DMS114 treated with DMSO at 0.1 percent for 48 hours (cell line): ENCODE results near the gene TNNT3.
"Not testable (repeated sequence)": the region's sequence is repeated elsewhere in the genome, so short reads cannot be mapped to it uniquely, and the experiment has no call there.

Experiments used
- DNase-seq: peaks from one replicate; lab custom pipeline; 2025; ENCODE audit not compliant: unreplicated experiment; lab: John Stamatoyannopoulos, UW

TNNT3 gene

DNA sequence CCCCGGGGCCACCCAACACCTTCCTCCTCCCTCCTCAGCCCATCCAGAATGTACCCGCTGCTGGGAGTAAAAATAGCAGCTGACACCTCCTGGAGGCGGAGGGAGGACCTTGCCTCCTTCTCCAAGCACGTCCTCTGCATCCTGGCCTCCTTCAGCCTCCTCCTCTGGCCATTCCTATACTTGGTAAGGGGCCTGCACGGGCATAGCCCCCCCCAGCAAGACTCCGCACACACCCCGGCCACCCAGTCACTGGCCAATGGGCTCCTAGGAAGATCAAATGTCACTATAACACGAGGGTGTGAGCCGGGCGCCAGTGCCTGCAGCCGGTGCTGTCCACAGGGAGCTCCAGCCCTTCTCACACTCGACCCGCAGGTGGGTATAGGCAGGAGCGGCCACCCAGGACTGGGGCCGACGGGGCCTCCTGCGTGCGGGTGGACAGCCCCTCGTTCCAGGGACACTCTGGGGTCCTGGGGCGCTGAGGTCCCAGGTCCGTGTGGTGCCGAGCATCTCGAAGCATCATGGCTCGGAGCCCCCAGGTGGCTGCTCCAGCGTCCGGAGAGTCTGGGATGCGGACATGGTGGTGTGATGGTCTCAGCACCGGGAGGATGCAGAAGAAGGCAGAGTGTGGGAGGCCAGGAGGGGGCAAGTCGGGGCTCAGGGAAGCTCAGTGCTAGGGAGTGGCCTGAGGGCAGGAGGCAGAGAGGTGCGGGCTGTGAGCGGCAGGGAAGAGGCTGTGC is at the start of gene TNNT3:
Gene TNNT3 (plus strand): TSS at position 313 of the 737 bp plus-strand sequence. CDS start 3,172 bp downstream, outside the sequence.
- no peak for DNase-seq

DNA sequence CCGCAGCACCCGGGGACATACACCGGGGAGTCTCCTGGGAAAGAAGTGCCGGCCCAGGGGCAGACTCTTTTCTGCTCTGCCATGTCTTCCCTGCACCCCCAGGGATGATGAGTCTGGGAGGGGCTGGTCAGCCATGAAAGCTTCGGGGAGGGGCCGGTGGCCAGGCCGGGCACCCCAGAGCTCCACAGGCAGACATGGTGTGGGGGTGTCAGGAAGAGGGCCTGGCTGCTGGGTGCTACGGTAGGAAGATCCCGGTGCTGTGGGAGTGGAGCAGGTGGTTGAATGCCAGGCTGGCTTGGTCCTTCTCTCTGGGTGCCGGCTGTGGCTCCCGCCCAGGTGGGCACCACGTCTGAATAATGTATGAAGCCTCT is 49.2 kb upstream of the TNNT3 start:
- DNase-seq = no peak

DNA sequence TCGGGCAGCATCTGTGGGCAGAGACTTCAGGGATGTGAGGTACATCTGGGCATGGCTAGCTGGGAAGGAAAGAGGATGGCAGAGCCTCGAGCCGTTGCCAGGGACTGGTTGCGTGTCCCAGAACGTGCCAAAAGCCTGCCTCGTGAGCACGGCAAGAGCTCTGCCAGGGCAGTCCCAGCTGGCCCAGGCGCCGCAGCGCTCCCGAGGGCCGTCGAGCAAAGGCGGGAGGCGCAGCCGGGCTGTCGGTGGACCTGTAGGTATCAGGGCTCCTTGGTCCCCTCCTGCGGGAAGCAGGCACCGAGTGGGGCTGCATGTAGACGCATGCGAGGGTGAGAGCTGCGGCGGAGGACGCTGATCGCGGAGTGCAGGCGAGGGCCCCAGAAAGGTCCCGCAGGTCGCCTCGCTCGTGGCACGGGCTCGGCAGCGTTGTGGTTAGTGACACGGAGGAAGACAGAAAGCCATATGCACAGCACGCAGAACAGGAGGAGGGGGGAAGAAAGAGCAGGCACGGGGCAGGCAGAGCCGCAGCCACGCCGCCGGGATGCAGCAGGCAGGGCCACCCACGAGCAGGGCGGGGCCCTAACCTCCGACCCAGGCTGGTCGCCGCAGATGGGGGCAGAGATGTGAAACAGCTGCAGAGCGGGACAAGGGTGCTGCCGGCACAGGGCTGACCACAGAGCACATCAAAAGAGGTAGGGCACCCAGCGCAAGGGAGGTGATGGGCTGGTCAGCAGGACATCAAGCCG is 48.6 kb upstream of the TNNT3 start:
- no peak for DNase-seq

DNA sequence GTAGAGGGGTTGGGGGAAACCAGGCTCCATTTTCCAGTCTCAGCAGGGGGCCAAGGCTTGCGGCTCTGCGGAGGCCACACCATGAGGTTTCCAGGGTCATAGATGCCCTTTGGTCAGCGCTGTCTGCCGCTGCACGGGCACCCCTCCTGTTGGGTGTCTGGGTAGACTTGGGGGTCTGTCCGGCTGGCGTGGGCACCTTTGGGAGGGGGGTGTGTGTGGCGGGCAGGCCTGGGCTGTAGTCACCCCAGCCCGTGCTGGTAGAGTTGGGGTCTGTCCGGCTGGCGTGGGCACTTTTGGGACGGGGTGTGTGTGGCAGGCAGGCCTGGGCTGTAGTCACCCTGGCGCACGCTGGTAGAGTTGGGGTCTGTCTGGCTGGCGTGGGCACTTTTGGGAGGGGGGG is 48.0 kb upstream of the TNNT3 start:
- DNase-seq = no peak

DNA sequence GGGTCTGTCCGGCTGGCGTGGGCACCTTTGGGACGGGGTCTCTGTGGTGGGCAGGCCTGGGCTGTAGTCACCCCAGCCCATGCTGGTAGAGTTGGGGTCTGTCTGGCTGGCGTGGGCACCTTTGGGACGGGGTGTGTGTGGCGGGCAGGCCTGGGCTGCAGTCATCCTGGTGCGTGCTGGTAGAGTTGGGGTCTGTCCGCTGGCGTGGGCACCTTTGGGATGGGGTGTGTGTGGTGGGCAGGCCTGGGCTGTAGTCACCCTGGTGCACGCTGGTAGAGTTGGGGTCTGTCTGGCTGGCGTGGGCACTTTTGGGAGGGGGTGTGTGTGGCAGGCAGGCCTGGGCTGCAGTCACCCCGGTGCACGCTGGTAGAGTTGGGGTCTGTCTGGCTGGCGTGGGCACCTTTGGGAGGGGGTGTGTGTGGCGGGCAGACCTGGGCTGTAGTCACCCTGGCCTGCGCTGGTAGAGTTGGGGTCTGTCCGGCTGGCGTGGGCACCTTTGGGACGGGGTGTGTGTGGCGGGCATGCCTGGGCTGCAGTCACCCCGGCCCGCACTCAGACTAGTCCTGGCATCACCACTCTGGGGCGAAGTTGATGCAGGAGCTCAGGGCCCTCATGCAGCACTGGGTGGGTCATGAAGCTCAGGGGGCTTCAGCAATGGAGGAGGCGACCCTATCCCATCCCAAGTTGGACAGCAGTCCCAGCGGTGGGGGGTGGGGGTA is 47.1 kb upstream of the TNNT3 start:
- no peak for DNase-seq

DNA sequence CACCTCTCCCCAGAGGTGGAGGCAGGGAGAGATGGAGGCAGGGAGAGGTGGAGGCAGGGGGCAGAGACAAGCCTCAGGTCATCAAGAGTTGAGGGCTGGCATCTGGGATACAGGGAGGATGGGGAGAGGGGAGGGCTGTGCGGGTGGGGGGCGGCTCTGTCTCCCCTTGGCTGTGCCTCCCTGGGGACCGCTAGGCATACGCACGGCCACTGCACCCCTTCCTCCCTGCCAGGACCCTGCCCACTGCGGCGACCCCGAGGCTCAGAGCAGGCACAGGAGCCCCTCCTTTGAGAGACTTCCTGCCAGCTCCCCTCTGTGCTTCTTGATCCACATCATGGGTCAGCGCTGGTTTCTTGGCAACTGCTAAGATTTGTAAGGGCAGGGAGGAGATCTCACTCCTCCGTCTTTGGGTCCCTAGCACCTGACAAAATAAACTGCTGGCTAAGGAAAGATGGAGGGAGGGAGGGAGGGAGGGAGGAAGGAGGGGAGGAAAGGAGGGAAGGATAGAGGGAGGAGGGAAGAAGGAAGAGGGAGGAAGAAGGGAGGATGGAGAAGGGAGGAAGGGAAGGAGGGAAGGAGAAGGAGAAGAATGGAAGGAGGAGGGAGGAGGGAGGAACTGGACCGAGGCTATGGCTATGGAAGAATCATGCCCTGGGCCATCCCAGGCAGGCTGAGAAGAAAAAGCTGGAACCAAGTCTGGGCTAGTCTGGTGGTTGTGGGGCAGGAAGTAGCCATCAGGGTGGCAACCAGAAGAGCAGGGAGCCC is 46.3 kb upstream of the TNNT3 start:
- no peak for DNase-seq

DNA sequence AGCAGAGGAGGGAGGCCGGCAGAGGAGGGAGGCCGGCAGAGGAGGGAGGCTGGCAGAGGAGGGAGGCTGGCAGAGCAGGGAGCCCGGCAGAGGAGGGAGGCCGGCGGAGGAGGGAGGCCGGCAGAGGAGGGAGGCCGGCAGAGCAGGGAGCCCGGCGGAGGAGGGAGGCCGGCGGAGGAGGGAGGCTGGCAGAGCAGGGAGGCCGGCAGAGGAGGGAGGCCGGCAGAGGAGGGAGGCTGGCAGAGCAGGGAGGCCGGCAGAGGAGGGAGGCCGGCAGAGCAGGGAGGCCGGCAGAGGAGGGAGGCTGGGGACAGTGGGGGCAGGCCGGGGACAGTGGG is 45.7 kb upstream of the TNNT3 start:
- not testable (repeated sequence) for DNase-seq

DNA sequence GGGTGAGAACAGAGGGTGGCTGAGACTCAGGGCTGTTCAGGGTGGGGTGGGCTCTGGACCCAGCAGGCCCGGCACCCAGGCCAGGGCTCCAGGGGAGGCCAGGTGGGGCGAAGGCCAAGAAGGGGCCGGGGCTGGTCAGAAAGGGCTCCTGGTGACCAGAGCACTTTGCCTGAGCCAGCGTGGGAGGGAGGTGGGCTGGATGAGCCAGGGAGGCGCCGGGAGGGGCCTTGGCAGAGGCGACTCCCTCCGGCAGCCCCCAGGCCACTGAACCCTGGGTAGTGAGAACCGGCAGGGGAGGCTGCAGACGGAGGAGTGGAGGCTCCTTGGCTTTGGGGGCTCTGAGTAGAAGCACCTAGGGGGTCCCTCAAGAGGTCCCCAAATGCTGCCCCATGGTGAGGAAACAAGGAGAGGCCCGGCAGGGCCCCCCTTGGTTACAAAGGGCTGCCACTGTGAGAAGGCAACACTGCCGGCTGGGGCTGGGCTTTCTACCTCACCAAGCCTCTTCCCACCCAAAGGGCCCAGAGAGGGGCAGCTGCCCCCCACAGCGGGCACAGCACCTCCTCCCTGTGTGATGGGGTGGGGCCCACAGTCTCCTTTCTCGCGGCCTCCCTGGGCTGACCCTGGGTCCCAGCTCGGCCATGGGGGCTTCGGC is 44.9 kb upstream of the TNNT3 start:
- not testable (repeated sequence) for DNase-seq

DNA sequence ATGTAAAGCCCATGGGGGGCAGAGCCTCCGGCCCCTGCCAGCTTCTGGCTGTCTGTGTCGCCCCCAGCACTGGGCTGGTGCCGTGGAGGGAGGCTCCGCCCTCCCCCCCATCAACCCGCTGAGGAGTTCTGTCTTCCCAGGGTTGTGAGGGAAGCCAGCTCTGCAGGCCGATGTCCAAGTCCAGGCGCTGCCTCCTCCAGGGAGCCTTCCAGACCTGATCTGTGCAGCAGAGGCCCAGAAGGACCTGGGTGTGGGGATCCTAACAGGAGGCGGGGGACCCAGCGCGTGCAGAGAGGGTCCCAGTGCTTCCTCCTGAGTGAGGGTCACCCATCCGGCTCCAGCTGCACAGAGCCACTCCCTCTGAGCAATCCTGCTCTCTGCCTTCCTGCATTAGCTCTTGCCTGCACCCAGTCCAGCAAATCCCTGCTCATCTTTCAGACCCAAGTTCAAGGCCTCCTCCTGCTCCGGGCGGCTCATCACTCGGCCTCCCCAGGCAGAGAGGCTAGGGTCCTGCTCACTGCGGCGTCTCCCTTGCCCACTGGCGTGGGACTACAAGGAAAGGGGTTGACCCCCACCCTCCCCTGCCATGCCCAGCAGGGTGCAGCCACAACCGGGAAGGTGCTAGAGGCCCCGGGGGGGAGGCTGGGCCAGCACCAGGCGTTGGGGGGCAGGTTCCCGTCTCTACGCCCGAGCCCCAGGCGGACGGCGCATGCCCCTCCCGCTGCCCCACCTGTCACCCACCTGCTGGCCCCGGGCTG is 44.2 kb upstream of the TNNT3 start:
- no peak for DNase-seq

DNA sequence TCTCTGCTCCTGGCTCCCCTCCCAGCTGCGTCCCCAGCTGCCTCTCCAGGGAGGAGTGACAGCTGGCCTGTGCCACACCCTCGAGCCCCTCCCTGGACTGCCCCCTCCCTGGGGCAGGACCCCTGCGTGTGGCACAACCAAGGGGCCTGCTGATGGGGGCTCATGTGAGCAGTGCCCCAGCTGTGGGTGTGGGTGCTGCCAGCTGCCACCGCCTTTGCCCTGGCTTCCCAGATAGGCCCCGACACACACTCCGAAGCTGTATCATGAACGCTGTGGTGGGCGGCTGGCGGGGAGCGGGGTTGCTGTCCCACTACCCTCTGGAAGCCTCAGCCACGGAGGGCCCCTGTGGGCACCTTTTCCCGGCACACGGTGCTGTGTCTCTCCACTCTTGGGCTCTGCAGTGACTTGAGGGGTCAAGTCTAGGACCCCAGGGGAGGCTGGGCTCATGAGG is 43.6 kb upstream of the TNNT3 start:
- not testable (repeated sequence) for DNase-seq

DNA sequence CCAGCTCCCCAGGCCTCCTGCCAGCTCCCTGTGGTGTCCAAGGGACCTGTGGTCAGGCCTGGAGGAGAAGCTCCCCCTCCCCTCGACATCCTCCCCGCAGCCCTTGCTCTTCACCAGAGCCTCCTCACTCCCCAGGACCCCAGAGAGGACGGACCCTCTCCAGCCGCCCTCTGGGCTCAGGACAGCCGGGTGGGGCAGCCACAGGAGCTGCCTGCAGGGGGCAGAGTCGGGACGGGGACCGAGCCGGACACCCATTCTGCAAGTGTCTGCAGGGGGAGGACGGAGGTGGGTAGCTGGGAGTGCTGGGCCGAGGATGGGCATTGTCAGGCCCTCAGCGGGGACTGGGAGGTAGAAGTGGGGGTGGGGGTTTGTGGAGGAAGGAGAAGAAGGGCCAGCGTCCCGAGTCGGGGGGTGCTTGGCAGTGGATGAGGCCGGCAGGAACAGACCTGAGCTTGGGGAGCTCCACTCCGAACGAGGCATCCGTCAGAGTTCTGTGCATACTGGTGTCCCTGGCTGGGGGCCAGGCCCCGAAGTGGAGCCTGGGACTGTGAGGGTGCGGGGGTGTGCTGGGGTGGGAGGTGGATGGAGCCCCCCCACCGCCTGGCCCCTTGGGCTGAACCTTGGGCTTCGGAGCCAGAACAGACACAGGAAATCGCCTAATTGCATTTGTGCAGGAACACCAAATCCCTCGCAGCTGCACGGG is 43.0 kb upstream of the TNNT3 start:
- DNase-seq = no peak

DNA sequence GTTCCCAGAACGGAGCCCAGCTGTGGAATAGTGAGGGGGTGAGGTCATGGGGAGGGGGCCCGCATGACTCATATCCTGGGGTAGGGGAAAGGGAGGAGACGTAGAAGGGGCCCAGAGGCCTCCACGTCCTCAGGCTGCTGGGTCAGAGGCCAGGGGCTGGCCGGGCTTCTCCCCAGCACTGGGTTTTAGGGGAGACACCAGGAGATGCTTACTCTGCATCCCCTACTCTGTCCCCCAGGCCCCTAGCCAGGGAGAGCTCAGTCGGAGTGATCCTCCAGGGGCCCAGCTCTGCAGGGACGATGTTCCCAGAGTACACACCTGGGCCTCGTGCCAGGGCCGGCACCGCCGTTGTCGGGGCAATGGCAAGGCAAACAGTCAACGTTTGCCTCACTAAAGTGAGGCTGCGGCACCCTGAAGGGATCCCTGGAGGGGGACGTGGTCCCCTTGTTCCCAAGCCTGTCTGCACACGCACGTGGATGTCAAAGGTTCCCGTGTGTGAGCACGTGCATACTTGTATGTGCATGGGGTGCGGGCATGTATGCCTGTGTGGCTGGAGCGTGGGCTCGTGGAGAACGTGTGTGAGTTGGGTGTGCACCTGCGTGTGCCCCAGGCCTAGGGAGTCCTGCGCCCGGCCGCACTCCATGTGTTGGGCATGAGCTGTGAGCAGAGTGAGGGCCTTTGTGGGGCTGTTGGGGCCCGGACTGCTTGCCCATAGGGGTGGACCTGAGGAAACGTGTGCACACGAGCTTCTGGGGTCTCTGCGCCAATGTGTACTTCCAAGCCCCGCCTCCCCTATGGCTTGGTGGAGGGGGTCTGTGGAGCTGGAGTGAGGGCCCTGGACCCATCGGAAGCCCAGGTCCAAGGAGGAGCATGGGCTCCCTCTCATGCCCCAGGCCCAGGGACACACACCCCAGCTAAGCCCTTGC is 42.0 kb upstream of the TNNT3 start:
- DNase-seq = no peak

DNA sequence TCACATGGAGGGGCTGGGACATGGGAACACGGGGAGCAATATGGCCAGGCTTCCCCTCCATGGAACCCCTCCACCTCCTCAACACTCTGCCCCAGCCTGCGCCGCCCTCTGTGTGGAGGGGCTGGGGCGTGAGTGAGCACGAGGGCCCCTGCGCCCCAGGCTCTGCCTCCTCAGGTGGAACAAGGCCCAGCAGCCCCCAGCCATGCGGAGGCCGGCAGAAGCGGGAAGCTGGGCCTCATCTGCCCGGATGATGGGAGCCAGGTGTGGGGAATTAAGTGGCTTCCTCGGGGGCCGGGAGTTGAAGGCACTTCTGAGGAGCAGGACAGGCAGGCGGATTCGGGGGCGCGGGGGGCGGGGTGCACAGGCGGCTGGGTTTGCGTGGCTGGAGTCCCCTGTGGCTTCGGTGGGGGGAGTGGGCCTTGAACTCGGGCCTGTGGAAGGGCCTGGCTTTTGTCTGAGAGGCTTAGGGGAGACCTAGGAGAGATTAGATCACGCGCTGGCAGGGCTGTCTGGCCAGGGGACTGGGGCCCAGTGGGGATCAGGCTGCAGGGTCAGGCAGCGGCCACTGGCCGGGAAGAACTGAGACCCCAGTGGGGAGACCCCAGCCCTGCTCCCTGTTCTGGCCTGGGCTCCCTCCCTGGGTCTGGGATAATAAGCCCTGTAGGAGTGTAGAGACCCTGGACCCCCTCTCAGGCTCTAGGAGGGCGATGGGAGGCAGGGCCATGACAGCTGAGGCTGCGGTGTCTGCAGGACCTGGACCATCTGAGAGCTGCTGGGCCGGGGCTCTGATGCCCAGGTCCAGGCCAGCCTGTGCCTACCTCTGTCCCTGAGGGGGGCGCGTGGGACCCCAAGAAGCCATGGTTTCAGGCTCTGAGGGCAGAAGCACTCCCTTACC is 41.1 kb upstream of the TNNT3 start:
- no peak for DNase-seq

DNA sequence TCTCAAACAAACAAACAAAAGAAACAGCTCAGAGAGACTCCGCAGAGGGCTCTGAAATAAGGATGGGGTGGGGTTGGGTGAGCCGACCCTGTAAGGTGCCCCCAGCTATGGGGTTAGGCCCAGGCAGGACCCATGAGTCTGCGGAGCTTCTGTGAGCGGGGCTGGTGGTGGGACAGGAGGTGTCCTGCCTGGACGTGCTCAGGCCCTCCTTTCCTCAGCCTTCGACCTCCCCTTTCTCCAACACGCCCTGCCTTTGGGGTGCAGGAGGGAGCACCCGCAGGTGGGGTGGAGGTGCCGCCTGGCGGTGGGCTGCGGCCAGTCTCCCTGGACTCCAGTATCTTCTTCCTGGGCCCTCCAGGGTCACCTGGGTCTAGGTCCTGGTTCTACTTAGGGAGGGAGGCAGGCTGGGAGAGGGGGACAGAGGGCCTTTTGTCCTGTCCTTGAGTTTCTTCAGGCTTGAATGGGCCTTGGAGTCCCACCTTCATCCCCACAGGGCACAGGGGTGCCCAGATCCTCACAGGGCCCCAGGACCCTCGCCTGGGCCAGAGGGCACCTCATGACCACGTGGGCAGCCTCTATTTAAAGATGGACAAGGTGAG is 40.1 kb upstream of the TNNT3 start:
- no peak for DNase-seq

DNA sequence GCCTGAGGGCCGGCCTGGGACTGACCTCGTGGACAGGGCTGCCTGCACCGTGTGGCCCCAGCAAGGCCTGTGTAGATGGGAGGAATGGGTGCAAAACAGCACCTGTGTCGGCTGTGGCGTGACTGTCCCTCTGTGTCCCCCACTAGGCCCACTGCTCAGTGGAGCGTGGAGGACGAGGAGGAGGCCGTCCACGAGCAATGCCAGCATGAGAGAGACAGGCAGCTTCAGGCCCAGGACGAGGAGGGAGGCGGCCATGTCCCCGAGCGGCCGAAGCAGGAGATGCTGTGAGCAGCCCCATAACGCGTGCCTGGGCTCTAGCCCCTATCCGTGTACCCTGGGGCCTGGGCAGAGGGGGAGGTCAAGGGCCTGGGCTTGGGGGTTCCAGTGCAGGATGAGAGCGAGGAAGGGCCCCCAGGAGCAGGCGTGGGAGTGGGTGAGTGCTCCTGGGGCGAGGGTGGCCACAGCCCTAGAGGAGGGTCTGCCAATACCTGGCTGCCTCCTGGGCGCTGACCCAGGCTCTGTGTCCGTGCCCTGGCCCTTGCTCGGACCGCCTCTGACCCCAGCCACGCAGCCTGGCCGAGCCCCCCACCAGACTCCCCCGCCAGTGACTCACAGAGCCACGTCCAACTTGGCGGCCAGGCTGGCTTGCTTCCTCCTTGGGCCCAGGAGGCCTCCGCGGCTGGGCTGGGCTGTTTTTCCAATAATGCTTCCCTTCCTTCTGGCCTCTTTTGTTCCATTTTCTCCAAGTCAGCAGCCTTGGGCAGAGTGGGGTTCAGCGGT is 39.4 kb upstream of the TNNT3 start:
- DNase-seq = no peak

DNA sequence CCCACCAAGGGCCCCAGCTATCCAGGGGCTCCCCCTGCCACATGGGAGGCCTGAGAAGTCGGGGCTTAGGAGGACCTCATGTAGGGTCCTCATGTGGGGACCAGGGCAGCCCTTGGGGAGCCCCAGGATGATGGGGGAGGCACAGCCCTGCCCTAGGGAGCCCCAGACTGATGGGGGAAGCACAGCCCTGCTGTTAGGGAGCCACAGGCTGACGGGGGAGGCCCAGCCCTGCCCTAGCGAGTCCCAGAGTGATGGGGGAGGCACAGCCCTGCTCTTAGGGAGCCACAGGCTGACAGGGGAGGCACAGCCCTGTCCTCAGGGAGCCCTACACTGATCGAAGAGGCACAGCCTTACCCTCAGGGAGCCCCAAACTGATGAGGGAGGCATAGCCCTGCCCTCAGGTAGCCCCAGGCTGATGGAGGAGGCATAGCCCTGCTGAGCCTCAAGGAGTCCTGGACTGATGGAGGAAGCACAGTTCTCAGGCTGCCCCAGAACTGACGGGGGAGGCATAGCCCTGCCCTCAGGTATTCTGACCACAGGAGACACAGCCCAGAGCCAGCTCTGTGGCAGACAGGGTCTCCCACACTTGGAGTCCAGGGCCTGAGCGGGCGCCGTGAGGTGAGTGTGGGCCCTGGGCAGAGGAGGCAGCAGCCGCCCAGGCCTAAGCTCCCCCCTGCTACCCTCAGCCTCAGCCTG is 38.6 kb upstream of the TNNT3 start:
- no peak for DNase-seq
